Hepatocyte (in vitro differentiated cells): ENCODE measurements around the gene PLA2G12A. TPM values are rescaled to one million over a fixed set of nuclear protein-coding genes. Genes with fewer than 3 reads are reported as not detected.

ENCODE experiments used
- DNase-seq: peaks from one replicate; pipeline ENCODE4 v3.0.0-alpha.2; 2016; ENCODE audit warnings: low spot score
- H2AFZ ChIP-seq: fragments of 200-600 bp; sonication (generic); 2 replicates; pipeline ENCODE4 v1.6.0; 2016; ENCODE audit warnings: antibody characterized with exemption, mild to moderate bottlenecking
- H3K27ac ChIP-seq: fragments of 200-600 bp; sonication (generic); 2 replicates; pipeline ENCODE4 v1.5.1; 2016; ENCODE audit warnings: mild to moderate bottlenecking
- H3K27me3 ChIP-seq: fragments of 200-600 bp; sonication (generic); 2 replicates; pipeline ENCODE4 v1.6.1; 2016
- H3K36me3 ChIP-seq: fragments of 200-600 bp; sonication (generic); replicated peaks from 2 replicates; pipeline ENCODE4 v1.5.1; 2016; ENCODE audit warnings: low read depth; ENCODE audit not compliant: insufficient read depth
- H3K4me1 ChIP-seq: fragments of 200-600 bp; sonication (generic); 2 replicates; pipeline ENCODE4 v1.5.1; 2016; ENCODE audit warnings: mild to moderate bottlenecking, moderate library complexity; ENCODE audit not compliant: insufficient read depth
- H3K4me2 ChIP-seq: fragments of 200-600 bp; sonication (generic); 2 replicates; pipeline ENCODE4 v1.6.0; 2016
- H3K4me3 ChIP-seq: fragments of 200-600 bp; sonication (generic); 2 replicates; pipeline ENCODE4 v1.5.1; 2016; ENCODE audit warnings: mild to moderate bottlenecking
- H3K79me2 ChIP-seq: fragments of 200-600 bp; sonication (generic); 2 replicates; pipeline ENCODE4 v1.6.0; 2017; ENCODE audit warnings: mild to moderate bottlenecking
- H3K9me2 ChIP-seq: fragments of 200-600 bp; sonication (generic); replicated peaks from 2 replicates; pipeline ENCODE4 v1.6.0; 2017; ENCODE audit warnings: mild to moderate bottlenecking; ENCODE audit not compliant: insufficient read depth
- H3K9me3 ChIP-seq: fragments of 200-600 bp; sonication (generic); 2 replicates; pipeline ENCODE4 v1.5.1; 2016; ENCODE audit warnings: low read depth, mild to moderate bottlenecking
- H4K20me1 ChIP-seq: fragments of 200-600 bp; sonication (generic); 2 replicates; pipeline ENCODE4 v1.6.0; 2016; ENCODE audit warnings: mild to moderate bottlenecking; ENCODE audit not compliant: insufficient read depth, poor library complexity, severe bottlenecking
- CTCF ChIP-seq: fragments of 200-600 bp; sonication (generic); IDR thresholded peaks from 2 replicates; pipeline ENCODE4 v1.5.1; 2016; ENCODE audit warnings: antibody characterized with exemption, mild to moderate bottlenecking; ENCODE audit not compliant: poor library complexity
- EZH2 ChIP-seq: fragments of 200-600 bp; sonication (generic); IDR thresholded peaks from 2 replicates; pipeline ENCODE4 v1.6.1; 2016; ENCODE audit warnings: antibody characterized with exemption, mild to moderate bottlenecking, borderline replicate concordance
- EZH2phosphoT487 ChIP-seq: fragments of 200-600 bp; sonication (generic); IDR thresholded peaks from one replicate; pipeline ENCODE4 v1.6.1; 2018; ENCODE audit warnings: antibody characterized with exemption, mild to moderate bottlenecking, low read depth, moderate library complexity; ENCODE audit not compliant: unreplicated experiment, severe bottlenecking
- WGBS: methylation state at CpG from one replicate; pipeline ENCODE4 v1.1.6; 2016; ENCODE audit warnings: low lambda C conversion rate; ENCODE audit errors: missing lambda C conversion rate; 5-methylcytosine and 5-hydroxymethylcytosine counted together
- polyA plus RNA-seq: library from polyadenylated mRNA; unstranded; fragments of >200 nt; fragmentation: Nextera tagmentation; extraction: Ambion mirVana; gene quantifications from 2 replicates; pipeline ENCODE4 v1.2.1, GENCODE V29; 2016
- total RNA-seq: library from RNA; depleted of rRNA; stranded (reverse); fragments of >200 nt; gene quantifications from 2 replicates; pipeline ENCODE4 v1.2.3, GENCODE V29; 2014

The PLA2G12A gene
- total and polyA plus RNA-seq, 2 experiments from 2014 or later = 32.7 to 91.4 TPM

GRCh38 chr4:109699553-109700225 lies 30.2 kb downstream of the PLA2G12A start:
- no peak overlapping the region for H2AFZ ChIP-seq
- no peaks in the 10 kb centered on the region for H3K9me2 ChIP-seq
- WGBS = 67% methylated on average over 8 of the region's 8 CpGs
- no peak overlapping the region for H3K4me3 ChIP-seq
- H3K79me2 ChIP-seq = peaks cover 52% of the 10 kb centered on the region
- no peaks in the 10 kb centered on the region for H3K9me3 ChIP-seq
- no peaks in the 10 kb centered on the region for H3K27me3 ChIP-seq
- peak; percentile 8 for DNase-seq
- peak overlapping the region; percentile 44 for H3K4me2 ChIP-seq
- no peaks in the 10 kb centered on the region for H3K36me3 ChIP-seq
- TF ChIP-seq EZH2phosphoT487 = no peak
- TF ChIP-seq CTCF = no peak
- no peak for TF ChIP-seq EZH2
- peaks cover 33% of the 10 kb centered on the region for H3K4me1 ChIP-seq
- no peak overlapping the region for H3K27ac ChIP-seq
- peaks cover 10% of the 10 kb centered on the region for H4K20me1 ChIP-seq

- Histone ChIP-seq H3K79me2 (peaks cover 52% of the 10 kb centered on the region), H3K27ac (no peak overlapping the region), H4K20me1 (peaks cover 10% of the 10 kb centered on the region), H3K27me3 (no peaks in the 10 kb centered on the region), H2AFZ (no peak overlapping the region), H3K4me1 (peaks cover 29% of the 10 kb centered on the region), H3K9me3 (no peaks in the 10 kb centered on the region), H3K4me2 (peak overlapping the region; percentile 44), H3K4me3 (no peak overlapping the region), H3K9me2 (no peaks in the 10 kb centered on the region), H3K36me3 (no peaks in the 10 kb centered on the region)
- 97% methylated on average over 1 of the region's 1 CpG for WGBS
- peak; percentile 24 for DNase-seq
- TF ChIP-seq CTCF (no peak), EZH2phosphoT487 (no peak), EZH2 (no peak)
Measured at GRCh38 chr4:109698656-109699055, 31.2 kb downstream of the PLA2G12A start.

GRCh38 chr4:109691411-109691920 lies 38.4 kb downstream of the PLA2G12A start:
- Histone ChIP-seq H3K27ac (no peak overlapping the region), H3K4me1 (no peaks in the 10 kb centered on the region), H3K4me3 (no peak overlapping the region), H3K9me3 (no peaks in the 10 kb centered on the region), H3K36me3 (no peaks in the 10 kb centered on the region), H3K27me3 (no peaks in the 10 kb centered on the region), H4K20me1 (peaks cover 2% of the 10 kb centered on the region), H3K79me2 (no peaks in the 10 kb centered on the region), H3K4me2 (no peak overlapping the region), H2AFZ (no peak overlapping the region), H3K9me2 (no peaks in the 10 kb centered on the region)
- no peak for TF ChIP-seq EZH2
- TF ChIP-seq EZH2phosphoT487 = no peak
- no peak for TF ChIP-seq CTCF
- no peak for DNase-seq
- WGBS = 93% methylated on average over 1 of the region's 1 CpG
